ENCODE results near the gene GLTPD2. TPM values are rescaled to one million over a fixed set of nuclear protein-coding genes. Genes with fewer than 3 reads are reported as not detected.

Gene GLTPD2
- total RNA-seq, 3 donors from 2014 or later, result not detected

DNA sequence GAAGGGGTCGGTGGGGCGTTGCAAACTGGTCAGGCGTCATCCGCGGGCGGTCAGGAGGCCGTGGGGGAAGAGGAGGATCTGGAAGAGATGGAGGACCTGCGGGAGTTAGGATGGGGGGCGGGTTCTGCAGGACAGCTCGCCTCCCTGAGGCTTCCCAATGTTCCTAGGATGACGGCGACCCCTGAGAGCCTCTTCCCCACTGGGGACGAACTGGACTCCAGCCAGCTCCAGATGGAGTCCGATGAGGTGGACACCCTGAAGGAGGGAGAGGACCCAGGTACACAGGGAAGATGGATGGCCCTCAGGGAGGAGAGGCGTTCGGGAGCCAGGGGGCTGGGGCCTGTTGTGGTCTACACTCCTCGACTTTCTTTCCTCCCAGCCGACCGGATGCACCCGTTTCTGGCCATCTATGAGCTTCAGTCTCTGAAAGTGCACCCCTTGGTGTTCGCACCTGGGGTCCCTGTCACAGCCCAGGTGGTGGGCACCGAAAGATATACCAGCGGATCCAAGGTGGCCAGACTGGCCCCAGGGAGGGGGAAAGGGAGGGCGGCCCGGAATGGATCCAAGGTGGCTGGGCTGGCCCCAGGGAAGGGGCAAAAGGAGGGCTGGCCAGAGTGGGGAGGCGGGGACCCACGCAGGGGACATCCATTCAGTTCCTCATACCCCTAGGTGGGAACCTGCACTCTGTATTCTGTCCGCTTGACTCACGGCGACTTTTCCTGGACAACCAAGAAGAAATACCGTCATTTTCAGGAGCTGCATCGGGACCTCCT is 19.0 kb downstream of the GLTPD2 start:
- intact Hi-C loops (cut with DNase I; ENCODE audit: low total_unique reads), result no loop called here
- TF ChIP-seq, protein P1, sequence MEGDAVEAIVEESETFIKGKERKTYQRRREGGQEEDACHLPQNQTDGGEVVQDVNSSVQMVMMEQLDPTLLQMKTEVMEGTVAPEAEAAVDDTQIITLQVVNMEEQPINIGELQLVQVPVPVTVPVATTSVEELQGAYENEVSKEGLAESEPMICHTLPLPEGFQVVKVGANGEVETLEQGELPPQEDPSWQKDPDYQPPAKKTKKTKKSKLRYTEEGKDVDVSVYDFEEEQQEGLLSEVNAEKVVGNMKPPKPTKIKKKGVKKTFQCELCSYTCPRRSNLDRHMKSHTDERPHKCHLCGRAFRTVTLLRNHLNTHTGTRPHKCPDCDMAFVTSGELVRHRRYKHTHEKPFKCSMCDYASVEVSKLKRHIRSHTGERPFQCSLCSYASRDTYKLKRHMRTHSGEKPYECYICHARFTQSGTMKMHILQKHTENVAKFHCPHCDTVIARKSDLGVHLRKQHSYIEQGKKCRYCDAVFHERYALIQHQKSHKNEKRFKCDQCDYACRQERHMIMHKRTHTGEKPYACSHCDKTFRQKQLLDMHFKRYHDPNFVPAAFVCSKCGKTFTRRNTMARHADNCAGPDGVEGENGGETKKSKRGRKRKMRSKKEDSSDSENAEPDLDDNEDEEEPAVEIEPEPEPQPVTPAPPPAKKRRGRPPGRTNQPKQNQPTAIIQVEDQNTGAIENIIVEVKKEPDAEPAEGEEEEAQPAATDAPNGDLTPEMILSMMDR (IDR thresholded peaks at IDR 0.05), result no peak
- TF ChIP-seq POLR2AphosphoS5 (IDR thresholded peaks at IDR 0.05) (no peak), POLR2A (IDR thresholded peaks at IDR 0.05) (no peak)
- Histone ChIP-seq H3K4me3 (peak overlapping the region; percentile 78 to 88 (median 87)), H3K4me1 (peaks cover 4 to 9% of the 10 kb centered on the region in 2 donors), H3K9me3 (no peaks in the 10 kb centered on the region), H3K27me3 (no peaks in the 10 kb centered on the region), H3K36me3 (no peaks in the 10 kb centered on the region), H3K27ac (peak overlapping the region; percentile 72 to 80)
- DNase-seq (ENCODE audit: low spot score in 2 of 2), result no peak

DNA sequence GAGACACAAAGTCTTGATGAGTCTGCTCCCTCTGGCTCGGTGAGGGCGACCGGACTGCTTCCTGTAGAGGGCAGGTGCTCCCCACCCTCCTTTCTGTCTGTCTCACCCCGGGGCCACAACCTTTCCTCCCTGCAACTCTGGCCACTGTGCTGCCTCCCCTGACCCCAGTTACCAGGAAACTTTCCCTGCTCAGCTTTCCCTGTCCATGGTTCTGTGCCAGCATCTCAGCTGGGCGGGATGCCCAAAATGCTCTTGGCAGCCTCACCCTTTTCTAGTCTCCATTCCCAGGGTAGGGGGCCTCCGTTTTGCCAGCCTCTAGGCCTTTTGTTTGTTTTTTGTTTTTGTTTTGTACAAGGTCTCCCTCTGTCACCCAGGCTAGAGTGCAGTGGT is 19.6 kb downstream of the GLTPD2 start:
- peak overlapping the region in 2 of 3 donors; percentile 78 to 88 for H3K4me3 ChIP-seq
- DNase-seq (ENCODE audit: low spot score in 2 of 2), result peak; percentile 50 to 80
- TF ChIP-seq, protein P1 (IDR thresholded peaks at IDR 0.05), result no peak
- TF ChIP-seq POLR2AphosphoS5 (IDR thresholded peaks at IDR 0.05) (no peak), POLR2A (IDR thresholded peaks at IDR 0.05) (no peak)
- no peaks in the 10 kb centered on the region for H3K36me3 ChIP-seq
- H3K9me3 ChIP-seq, result no peaks in the 10 kb centered on the region
- H3K4me1 ChIP-seq, result peaks cover 4 to 9% of the 10 kb centered on the region in 2 donors
- intact Hi-C loops (cut with DNase I; ENCODE audit: low total_unique reads), result no loop called here
- H3K27me3 ChIP-seq, result no peaks in the 10 kb centered on the region
- H3K27ac ChIP-seq, result peak overlapping the region; percentile 44 to 72

DNA sequence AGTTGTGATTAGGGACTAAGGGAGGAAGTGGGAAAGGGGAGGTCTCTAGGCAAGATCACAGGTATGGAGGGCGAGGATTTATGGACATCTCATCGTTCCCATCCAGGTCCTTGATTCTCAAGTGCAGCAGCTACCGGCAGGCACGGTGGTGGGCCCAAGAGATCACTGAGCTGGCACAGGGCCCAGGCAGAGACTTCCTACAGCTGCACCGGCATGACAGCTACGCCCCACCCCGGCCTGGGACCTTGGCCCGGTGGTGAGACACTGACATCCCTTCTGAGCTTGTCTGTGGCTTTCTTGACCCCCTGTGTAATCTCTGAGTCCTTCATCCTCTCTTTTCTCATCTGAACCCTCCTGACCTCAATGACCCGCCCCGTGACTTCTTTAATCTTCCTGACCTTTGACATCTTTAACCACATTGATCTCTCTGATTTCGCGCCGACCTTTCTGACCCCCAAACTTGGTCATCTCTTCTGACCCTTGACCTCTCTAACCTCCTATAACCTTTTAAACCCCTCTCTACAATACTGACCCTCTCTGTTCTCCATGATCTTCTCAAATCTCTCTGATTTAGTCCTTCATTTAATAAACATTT is 22.0 kb downstream of the GLTPD2 start:
- DNase-seq (ENCODE audit: low spot score in 2 of 2), result no peak
- no peak for TF ChIP-seq POLR2A (IDR thresholded peaks at IDR 0.05)
- TF ChIP-seq, protein P1 (IDR thresholded peaks at IDR 0.05), result no peak
- TF ChIP-seq POLR2AphosphoS5 (IDR thresholded peaks at IDR 0.05), result no peak
- Histone ChIP-seq H3K4me1 (peaks cover 4 to 9% of the 10 kb centered on the region in 2 donors), H3K36me3 (no peaks in the 10 kb centered on the region), H3K27me3 (no peaks in the 10 kb centered on the region), H3K4me3 (no peak overlapping the region), H3K9me3 (no peaks in the 10 kb centered on the region), H3K27ac (no peak overlapping the region)
- intact Hi-C loops (cut with DNase I; ENCODE audit: low total_unique reads), result no loop called here

DNA sequence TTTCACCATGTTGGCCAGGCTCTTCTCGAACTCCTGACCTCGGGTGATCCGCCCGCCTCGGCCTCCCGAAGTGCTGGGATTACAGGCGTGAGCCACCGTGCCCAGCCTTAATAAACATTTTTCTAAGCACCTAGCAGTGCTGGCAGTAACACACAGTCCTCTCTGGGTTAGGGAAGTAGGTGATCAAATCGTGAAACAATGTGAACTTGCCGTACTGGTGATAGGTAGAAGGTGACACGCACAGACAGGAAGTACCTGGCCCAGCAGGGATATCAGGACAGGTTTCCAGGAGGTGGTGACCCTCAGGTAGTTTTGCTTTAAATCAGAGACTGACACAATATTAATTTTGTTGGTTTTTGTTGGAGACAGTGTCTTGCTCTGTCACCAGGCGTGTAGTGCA is 22.7 kb downstream of the GLTPD2 start:
- no peaks in the 10 kb centered on the region for H3K27me3 ChIP-seq
- peaks cover 4 to 9% of the 10 kb centered on the region in 2 donors for H3K4me1 ChIP-seq
- no peak overlapping the region for H3K4me3 ChIP-seq
- DNase-seq (ENCODE audit: low spot score in 2 of 2), result no peak
- H3K9me3 ChIP-seq, result no peaks in the 10 kb centered on the region
- TF ChIP-seq POLR2A (IDR thresholded peaks at IDR 0.05), result no peak
- TF ChIP-seq POLR2AphosphoS5 (IDR thresholded peaks at IDR 0.05), result no peak
- TF ChIP-seq, protein P1 (IDR thresholded peaks at IDR 0.05), result no peak
- intact Hi-C loops (cut with DNase I; ENCODE audit: low total_unique reads), result no loop called here
- no peak overlapping the region for H3K27ac ChIP-seq
- no peaks in the 10 kb centered on the region for H3K36me3 ChIP-seq

DNA sequence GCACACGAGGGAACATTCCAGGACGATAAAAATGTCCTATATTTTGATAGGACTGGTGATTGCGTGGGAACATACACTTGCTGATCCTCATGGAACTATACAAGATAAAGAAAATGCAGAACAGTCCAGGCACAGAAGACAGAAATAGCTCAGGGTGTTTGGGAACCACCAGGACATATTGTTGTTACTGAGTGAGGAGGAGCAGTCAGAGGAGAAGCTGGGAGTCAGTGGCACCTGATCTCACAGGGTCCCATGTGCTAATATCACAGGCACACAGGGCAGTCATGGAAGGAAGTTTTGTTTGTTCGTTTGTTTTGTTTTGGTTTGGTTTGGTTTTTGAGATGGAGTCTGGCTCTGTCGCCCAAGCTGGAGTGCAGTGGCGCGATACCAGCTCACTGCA is 23.9 kb downstream of the GLTPD2 start:
- Histone ChIP-seq H3K4me1 (peaks cover 4 to 9% of the 10 kb centered on the region in 2 donors), H3K4me3 (no peak overlapping the region), H3K27me3 (no peaks in the 10 kb centered on the region), H3K36me3 (no peaks in the 10 kb centered on the region), H3K9me3 (no peaks in the 10 kb centered on the region), H3K27ac (no peak overlapping the region)
- no peak for DNase-seq (ENCODE audit: low spot score in 2 of 2)
- intact Hi-C loops (cut with DNase I; ENCODE audit: low total_unique reads), result no loop called here
- TF ChIP-seq POLR2A (IDR thresholded peaks at IDR 0.05), result no peak
- TF ChIP-seq, protein P1 (IDR thresholded peaks at IDR 0.05), result no peak
- TF ChIP-seq POLR2AphosphoS5 (IDR thresholded peaks at IDR 0.05), result no peak
